Activated CD4-positive, alpha-beta T cell treated with anti-CD3 and anti-CD28 coated beads, Interleukin-2, amount 50 U/mL, for 48 hours (primary cell): ENCODE data around the gene ZNG1E.
"Not testable (repeated sequence)": the region's sequence is repeated elsewhere in the genome, so short reads cannot be mapped to it uniquely, and the experiment has no call there.

Experiments used
- DNase-seq, 2 experiments: peaks; one replicate each; pipeline ENCODE4 v3.0.0-alpha.2; 2020

ZNG1E gene

GRCh38 chr9:65675589-65676021 lies at the start of gene ZNG1E:
Gene ZNG1E (plus strand): TSS chr9:65675928. CDS start chr9:65675977, 49 bp downstream.
- peak; percentile 54 to 59 for DNase-seq

- DNase-seq: not testable (repeated sequence)
Measured at GRCh38 chr9:65673579-65673978, 2.1 kb upstream of the ZNG1E start.

- DNase-seq: not testable (repeated sequence)
Measured at GRCh38 chr9:65675018-65675417, 710 bp upstream of the ZNG1E start.

- DNase-seq: peak; percentile 15 to 24
Measured at GRCh38 chr9:65676389-65676788, 661 bp downstream of the ZNG1E start.

GRCh38 chr9:65678533-65678932 lies 2.8 kb downstream of the ZNG1E start:
- DNase-seq: not testable (repeated sequence)

- DNase-seq: not testable (repeated sequence)
Measured at GRCh38 chr9:65703550-65703949, 27.8 kb downstream of the ZNG1E start.

GRCh38 chr9:65714445-65714844 lies 38.7 kb downstream of the ZNG1E start:
- not testable (repeated sequence) for DNase-seq

GRCh38 chr9:65737096-65737564 lies 61.4 kb downstream of the ZNG1E start, which contains the start of gene FOXD4L4:
Gene FOXD4L4 (plus strand): TSS chr9:65737146. CDS start chr9:65737146, 0 bp downstream.
- DNase-seq: peak in 1 of 2 experiments; percentile 3

GRCh38 chr9:65738133-65738532 lies 62.4 kb downstream of the ZNG1E start:
- not testable (repeated sequence) for DNase-seq
